SK-N-SH treated with all-trans-retinoic acid at 6 μM for 48 hours (cell line): ENCODE measurements around the gene HERC4.

Experiments used
- ISL1 ChIP-seq: fragments of 250-450 bp; sonication (Bioruptor Pico); IDR thresholded peaks from 2 replicates; pipeline ENCODE4 v2.1.2; 2022; ENCODE audit warnings: mild to moderate bottlenecking, moderate library complexity
- PATZ1 ChIP-seq: fragments of 250-450 bp; sonication (Bioruptor Pico); IDR thresholded peaks from 2 replicates; pipeline ENCODE4 v1.8.0; 2020; ENCODE audit warnings: mild to moderate bottlenecking, moderate library complexity, borderline replicate concordance
- ZFP3 ChIP-seq: fragments of 250-450 bp; sonication (Bioruptor Pico); IDR thresholded peaks from 2 replicates; pipeline ENCODE4 v1.5.0; 2020; ENCODE audit warnings: mild to moderate bottlenecking, moderate library complexity
- ZFP30 ChIP-seq: fragments of 450-650 bp; formaldehyde crosslinking; IDR thresholded peaks from 2 replicates; pipeline ENCODE4 v1.5.0; 2022; ENCODE audit warnings: mild to moderate bottlenecking, moderate library complexity
- ZNF8 ChIP-seq: fragments of 450-650 bp; formaldehyde crosslinking; IDR thresholded peaks from 2 replicates; pipeline ENCODE4 v1.5.0; 2020; ENCODE audit warnings: mild to moderate bottlenecking, moderate library complexity

DNA sequence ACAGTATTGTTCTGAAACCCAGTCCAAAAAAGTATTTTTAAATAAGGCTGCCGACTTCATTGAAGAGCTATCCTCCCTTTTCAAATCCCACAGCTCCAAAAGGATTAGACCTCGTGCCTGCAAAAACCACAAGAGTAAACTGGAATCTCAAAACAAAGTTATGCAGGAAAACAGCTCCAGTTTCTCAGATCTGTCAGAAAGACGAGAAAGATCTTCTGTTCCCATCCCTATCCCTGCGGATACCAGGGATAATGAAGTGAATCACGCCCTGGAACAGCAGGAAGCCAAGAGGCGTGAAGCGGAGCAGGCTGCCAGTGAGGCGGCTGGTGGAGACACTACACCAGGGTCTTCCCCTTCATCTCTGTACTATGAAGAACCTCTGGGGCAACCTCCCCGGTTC, 46.8 kb upstream of the HERC4 start:
- TF ChIP-seq ZNF8 (CRISPR knock-in tag) = no peak
- TF ChIP-seq ISL1 (CRISPR knock-in tag) = no peak
- no peak for TF ChIP-seq ZFP30 (CRISPR knock-in tag)
- no peak for TF ChIP-seq ZFP3 (CRISPR knock-in tag)
- TF ChIP-seq PATZ1 (CRISPR knock-in tag) = no peak
